HepG2 (cell line): ENCODE measurements around the gene LRRC4C. TPM values are rescaled to one million over a fixed set of nuclear protein-coding genes. Genes with fewer than 3 reads are reported as not detected.

Experiments used
- ATAC-seq: fragments of 200-7000 bp; cut with Tn5 transposase; 3 replicates; pipeline ENCODE4 v1.9.1; 2020; ENCODE audit warnings: mild to moderate bottlenecking, moderate library complexity
- BruUV-seq: library from RNA; stranded (reverse); fragments of 400-500 nt; replicated peaks from 2 replicates; lab custom pipeline; 2021; lab: Mats Ljungman, UMichigan
- CTCF ChIA-PET: fragments of 300-600 bp; formaldehyde crosslinking; extraction: SDS; loops from one replicate; lab custom pipeline; 2021; ENCODE audit warnings: low total read pairs, inconsistent platforms, low intra/inter-chr PET ratio; lab: Yijun Ruan, JAX
- POLR2A ChIA-PET: fragments of 350-600 bp; sonication (Branson Sonifier 250); formaldehyde crosslinking; loops from one replicate; lab custom pipeline; 2020; ENCODE audit warnings: antibody characterized with exemption, inconsistent platforms; lab: Yijun Ruan, JAX
- DNase-seq: peaks from one replicate; pipeline ENCODE4 v3.0.0-alpha.2; 2015; ENCODE audit warnings: low spot score
- FAIRE-seq: peaks from 3 replicates; lab custom pipeline; 2011; peaks lifted over from hg19 to GRCh38; lab: Jason Lieb, UNC
- H2AFZ ChIP-seq: one replicate; pipeline ENCODE4 v1.6.1; 2011; ENCODE audit warnings: low read length, inconsistent platforms
- H3K27ac ChIP-seq: fragments of 300-600 bp; 3 replicates; pipeline ENCODE4 v1.8.0; 2011; ENCODE audit warnings: mixed run types, mild to moderate bottlenecking, mixed read lengths, low read length, inconsistent platforms; ENCODE audit not compliant: insufficient read depth; ENCODE audit errors: extremely low read length
- H3K27me3 ChIP-seq, 2 experiments: fragments of 200-600 bp in 1 of 2; 2 replicates in 1 of 2; 3 replicates in 1 of 2; pipeline versions ENCODE4 v1.6.0 to v1.8.0; 2011; ENCODE audit warnings: low read length in 2 of 2, mild to moderate bottlenecking in 2 of 2, moderate library complexity in 2 of 2, inconsistent platforms in 1 of 2; ENCODE audit not compliant: insufficient read depth in 2 of 2, control insufficient read depth in 1 of 2
- H3K36me3 ChIP-seq, 2 experiments: fragments of 200-600 bp in 1 of 2; replicated peaks in 1 of 2; 2 replicates in 1 of 2; 3 replicates in 1 of 2; pipeline versions ENCODE4 v1.5.1 to v1.8.0; 2011; ENCODE audit warnings: low read length in 2 of 2, inconsistent platforms in 1 of 2; ENCODE audit not compliant: insufficient read depth in 2 of 2, control insufficient read depth in 1 of 2
- H3K4me1 ChIP-seq: 2 replicates; pipeline ENCODE4 v1.5.1; 2012; ENCODE audit warnings: low read length, inconsistent platforms; ENCODE audit not compliant: insufficient read depth
- H3K4me2 ChIP-seq: 2 replicates; pipeline ENCODE4 v1.6.0; 2011; ENCODE audit warnings: low read depth, low read length, inconsistent platforms
- H3K4me3 ChIP-seq, 3 experiments: fragments of 200-600 bp in 1 of 3; sonication (generic), shearing (Covaris generic) in 1 of 3; replicated peaks in 1 of 3; 2 replicates each; pipeline ENCODE4 v1.5.1; 2011 to 2016; ENCODE audit warnings: low read length in 3 of 3, inconsistent platforms in 2 of 3, low read depth in 2 of 3, mild to moderate bottlenecking in 2 of 3, control low read depth in 1 of 3, mixed read lengths in 1 of 3; ENCODE audit not compliant: insufficient read depth in 1 of 3
- H3K79me2 ChIP-seq: one replicate; pipeline ENCODE4 v1.6.1; 2011; ENCODE audit warnings: low read length, inconsistent platforms; ENCODE audit not compliant: insufficient read depth
- H3K9ac ChIP-seq: 2 replicates; pipeline ENCODE4 v1.6.0; 2011; ENCODE audit warnings: mild to moderate bottlenecking, low read depth, low read length, inconsistent platforms; ENCODE audit not compliant: insufficient read depth
- H3K9me3 ChIP-seq: 2 replicates; pipeline ENCODE4 v1.5.1; 2012; ENCODE audit warnings: mild to moderate bottlenecking, low read length
- H4K20me1 ChIP-seq: 2 replicates; pipeline ENCODE4 v1.6.0; 2011; ENCODE audit warnings: inconsistent platforms, mild to moderate bottlenecking, low read length, moderate library complexity; ENCODE audit not compliant: insufficient read depth
- CBX2 ChIP-seq, 2 experiments: fragments of 200-600 bp in 1 of 2; sonication (generic); formaldehyde crosslinking in 1 of 2; IDR thresholded peaks; 2 replicates each; pipeline versions ENCODE4 v1.7.0 to v1.8.1; 2018 to 2022; ENCODE audit warnings: low read depth in 2 of 2, low read length in 1 of 2, mild to moderate bottlenecking in 1 of 2, missing genetic modification reagents in 1 of 2
- CSRNP1 ChIP-seq: sonication (generic); formaldehyde crosslinking; IDR thresholded peaks from 2 replicates; pipeline ENCODE4 v1.8.1; 2023; ENCODE audit warnings: mild to moderate bottlenecking, missing genetic modification reagents
- EZH2 ChIP-seq: conservative IDR thresholded peaks from 2 replicates; pipeline ENCODE4 v1.6.1; 2012; ENCODE audit warnings: mild to moderate bottlenecking, low read depth, low read length, moderate library complexity
- HOXD1 ChIP-seq: sonication (generic); formaldehyde crosslinking; IDR thresholded peaks from 2 replicates; pipeline ENCODE4 v1.5.0; 2020; ENCODE audit warnings: missing genetic modification reagents
- JUND ChIP-seq: sonication (generic); formaldehyde crosslinking; IDR thresholded peaks from 2 replicates; pipeline ENCODE4 v1.8.0; 2022; ENCODE audit warnings: mild to moderate bottlenecking, missing genetic modification reagents
- KDM5A ChIP-seq: fragments of 200-600 bp; sonication (generic); IDR thresholded peaks from 2 replicates; pipeline ENCODE4 v1.7.0; 2018; ENCODE audit warnings: antibody characterized with exemption, mild to moderate bottlenecking, low read length, borderline replicate concordance
- MBD4 ChIP-seq: IDR thresholded peaks from 2 replicates; pipeline ENCODE4 v1.6.1; 2012; ENCODE audit warnings: low read length, inconsistent platforms, borderline replicate concordance
- PAF1 ChIP-seq: IDR thresholded peaks from 2 replicates; pipeline ENCODE4 v1.6.1; 2016; ENCODE audit warnings: missing genetic modification reagents, missing compliant biosample characterization
- SCMH1 ChIP-seq: sonication (generic); formaldehyde crosslinking; IDR thresholded peaks from 2 replicates; pipeline ENCODE4 v1.9.0; 2021; ENCODE audit warnings: missing genetic modification reagents, mild to moderate bottlenecking, borderline replicate concordance
- SNAPC5 ChIP-seq: sonication (generic); formaldehyde crosslinking; IDR thresholded peaks from 2 replicates; pipeline ENCODE4 v1.8.1; 2023; ENCODE audit warnings: mild to moderate bottlenecking, missing genetic modification reagents, borderline replicate concordance
- SYNCRIP ChIP-seq: fragments of 200-400 bp; formaldehyde crosslinking; IDR thresholded peaks from 2 replicates; pipeline ENCODE4 v1.6.1; 2018; ENCODE audit warnings: mild to moderate bottlenecking, low read depth, low read length; ENCODE audit not compliant: insufficient read depth
- THYN1 ChIP-seq: sonication (generic); formaldehyde crosslinking; IDR thresholded peaks from 2 replicates; pipeline ENCODE4 v1.8.1; 2023; ENCODE audit warnings: low read depth, mild to moderate bottlenecking, moderate library complexity, missing genetic modification reagents, borderline replicate concordance
- ZGPAT ChIP-seq: IDR thresholded peaks from 2 replicates; pipeline ENCODE4 v1.6.1; 2016; ENCODE audit warnings: mild to moderate bottlenecking
- ZNF18 ChIP-seq: sonication (generic); formaldehyde crosslinking; IDR thresholded peaks from 2 replicates; pipeline ENCODE4 v1.8.0; 2022; ENCODE audit warnings: mild to moderate bottlenecking, missing genetic modification reagents; ENCODE audit not compliant: insufficient replicate concordance
- ZNF512 ChIP-seq: sonication (generic); formaldehyde crosslinking; IDR thresholded peaks from 2 replicates; pipeline ENCODE4 v1.4.0; 2020; ENCODE audit warnings: mild to moderate bottlenecking, missing genetic modification reagents
- ZNF550 ChIP-seq: sonication (generic); formaldehyde crosslinking; IDR thresholded peaks from 2 replicates; pipeline ENCODE4 v1.4.0; 2020; ENCODE audit warnings: mild to moderate bottlenecking, missing genetic modification reagents, borderline replicate concordance
- ZNF678 ChIP-seq: sonication (generic); formaldehyde crosslinking; IDR thresholded peaks from 2 replicates; pipeline ENCODE4 v1.4.0; 2020; ENCODE audit warnings: mild to moderate bottlenecking, missing genetic modification reagents
- ZNF790 ChIP-seq: sonication (generic); formaldehyde crosslinking; IDR thresholded peaks from 2 replicates; pipeline ENCODE4 v1.8.0; 2022; ENCODE audit warnings: missing genetic modification reagents, mild to moderate bottlenecking, borderline replicate concordance
- ZSCAN25 ChIP-seq: sonication (generic); formaldehyde crosslinking; IDR thresholded peaks from 2 replicates; pipeline ENCODE4 v1.8.0; 2022; ENCODE audit warnings: mild to moderate bottlenecking, missing genetic modification reagents
- WGBS: methylation state at CpG from one replicate; pipeline ENCODE4 v1.1.6; 2017; ENCODE audit warnings: low lambda C conversion rate; 5-methylcytosine and 5-hydroxymethylcytosine counted together
- in situ Hi-C: cut with HindIII; loops from 2 replicates; pipeline ENCODE4 v1.10.0; 2017; ENCODE audit warnings: low pct_unique_long_range_greater_than_20kb; ENCODE audit not compliant: extremely low pct_ligation_motif_present
- intact Hi-C: fragments of 100-400 bp; cut with micrococcal nuclease; formaldehyde crosslinking; loops from one replicate; pipeline ENCODE4 v1.10.0; 2022; ENCODE audit not compliant: unreplicated experiment
- polyA plus RNA-seq, 8 experiments: library from polyadenylated mRNA; depleted of rRNA in 3 of 8; stranded (reverse) in 7 of 8; unstranded in 1 of 8; fragments of >200 nt; fragmentation: Illumina TruSeq in 4 of 8; extraction: Trizol in 4 of 8; gene quantifications; 2 replicates each; pipeline versions ENCODE4 v1.2.1 to v1.2.3, GENCODE V29; 2011 to 2016; ENCODE audit warnings: low read depth in 4 of 8, missing spikeins in 1 of 8, mixed read lengths in 1 of 8; ENCODE audit not compliant: insufficient read depth in 1 of 8
- total RNA-seq, 5 experiments: library from RNA; depleted of rRNA; stranded (reverse); fragments of >200 nt; fragmentation: Illumina TruSeq; extraction: Trizol; gene quantifications; 2 replicates each; pipeline ENCODE4 v1.2.3, GENCODE V29; 2016; ENCODE audit warnings: low read depth in 1 of 5

The LRRC4C gene
- total and polyA plus RNA-seq, 2 of the 13 experiments (the other 11 are each of a cell fraction or from before 2014, with no cell fraction given) = not detected

GRCh38 chr11:40384991-40385390 is 1074.5 kb downstream of the LRRC4C start (continued):
- no peak for TF ChIP-seq ZNF512
- TF ChIP-seq ZNF678 (CRISPR knock-in tag) = no peak
- no peak for TF ChIP-seq HOXD1 (CRISPR knock-in tag)
- no peak for TF ChIP-seq ZNF550
- no peak for TF ChIP-seq SCMH1 (CRISPR knock-in tag)
- no peak for TF ChIP-seq ZNF18
- no peak for TF ChIP-seq KDM5A
- TF ChIP-seq ZSCAN25 (CRISPR knock-in tag) = no peak
- TF ChIP-seq EZH2 = no peak
- TF ChIP-seq SYNCRIP = no peak

- no peak overlapping the region for H3K27ac ChIP-seq
- H4K20me1 ChIP-seq = no peaks in the 10 kb centered on the region
- BruUV-seq = no TSS peak
Observed at GRCh38 chr11:40381481-40381880, 1078.0 kb downstream of the LRRC4C start.

More at GRCh38 chr11:40381481-40381880, 1078.0 kb downstream of the LRRC4C start:
- Histone ChIP-seq H3K9me3 (no peaks in the 10 kb centered on the region), H3K79me2 (no peaks in the 10 kb centered on the region), H2AFZ (no peak overlapping the region), H3K4me2 (no peak overlapping the region), H3K4me3 (no peak overlapping the region), H3K4me1 (no peaks in the 10 kb centered on the region), H3K36me3 (no peaks in the 10 kb centered on the region), H3K27me3 (no peaks in the 10 kb centered on the region; a peak in 1 of 5 replicates), H3K9ac (no peak overlapping the region)
- FAIRE-seq = no peak
- WGBS = 33% methylated on average over 3 of the region's 3 CpGs
- ChIA-PET POLR2A (no interaction called here), CTCF (no interaction called here)
- in situ Hi-C loops = no loop called here
- intact Hi-C loops = no loop called here
- ATAC-seq = no peak
- TF ChIP-seq JUND (CRISPR knock-in tag) = no peak
- no peak for TF ChIP-seq ZNF790 (CRISPR knock-in tag)
- TF ChIP-seq PAF1 = no peak
- no peak for TF ChIP-seq SNAPC5
- no peak for TF ChIP-seq CSRNP1 (CRISPR knock-in tag)
- TF ChIP-seq ZGPAT (CRISPR knock-in tag) = no peak
- no peak for TF ChIP-seq MBD4
- no peak for TF ChIP-seq THYN1
- no peak for TF ChIP-seq CBX2 (IDR thresholded peaks at IDR 0.05; ENCODE audit: low read depth, low read length)
- no peak for TF ChIP-seq CBX2 (CRISPR knock-in tag; IDR thresholded peaks at IDR 0.05; ENCODE audit: low read depth)
- no peak for DNase-seq
